K562 (cell line): Measurements from ENCODE around the gene KCNMB2. TPM values are rescaled to one million over a fixed set of nuclear protein-coding genes. Genes with fewer than 3 reads are reported as not detected.

Experiments used
- ATAC-seq: fragments of 200-7000 bp; cut with Tn5 transposase; 3 replicates; pipeline ENCODE4 v1.9.1; 2020; ENCODE audit warnings: moderate library complexity
- BruUV-seq: library from RNA; stranded (reverse); fragments of 400-500 nt; replicated peaks from 2 replicates; lab custom pipeline; 2021; lab: Mats Ljungman, UMichigan
- CTCF ChIA-PET: fragments of 300-600 bp; formaldehyde crosslinking; extraction: SDS; loops from one replicate; lab custom pipeline; 2021; ENCODE audit warnings: low intra/inter-chr PET ratio; lab: Yijun Ruan, JAX
- POLR2A ChIA-PET: fragments of 300-600, 350-650 bp; sonication (Branson Sonifier 250); formaldehyde crosslinking; extraction: SDS; loops from one replicate; lab custom pipeline; 2021; ENCODE audit warnings: antibody characterized with exemption, inconsistent platforms; lab: Yijun Ruan, JAX
- DNase-seq, 4 experiments: peaks; one replicate each; pipeline versions ENCODE4 v3.0.0 to v3.0.0-alpha.2; 2011 to 2018; ENCODE audit warnings: low spot score in 3 of 4, mixed read lengths in 3 of 4; ENCODE audit errors: extremely low read depth in 1 of 4
- FAIRE-seq: peaks from 2 replicates; lab custom pipeline; 2011; peaks lifted over from hg19 to GRCh38; lab: Jason Lieb, UNC
- H2AFZ ChIP-seq: 2 replicates; pipeline ENCODE4 v1.6.0; 2011; ENCODE audit warnings: low read depth, low read length, control low read depth, inconsistent platforms
- H3K27ac ChIP-seq: fragments of 200-600 bp; 3 replicates; pipeline ENCODE4 v1.8.0; 2011; ENCODE audit warnings: low read depth, mild to moderate bottlenecking, control low read depth, inconsistent platforms, low read length, moderate library complexity, mixed read lengths; ENCODE audit errors: extremely low read depth
- H3K27me3 ChIP-seq, 2 experiments: fragments of 300-600 bp in 1 of 2; 2 replicates in 1 of 2; 3 replicates in 1 of 2; pipeline versions ENCODE4 v1.6.0 to v1.8.0; 2011; ENCODE audit warnings: inconsistent platforms in 2 of 2, low read length in 2 of 2, mild to moderate bottlenecking in 1 of 2, mixed read lengths in 1 of 2, moderate library complexity in 1 of 2; ENCODE audit not compliant: control insufficient read depth in 2 of 2, insufficient read depth in 2 of 2
- H3K36me3 ChIP-seq: fragments of 300-600 bp; 3 replicates; pipeline ENCODE4 v1.8.0; 2011; ENCODE audit warnings: mild to moderate bottlenecking, low read length, inconsistent platforms; ENCODE audit not compliant: control insufficient read depth, insufficient read depth
- H3K4me1 ChIP-seq, 2 experiments: fragments of 200-600 bp in 1 of 2; replicated peaks in 1 of 2; 2 replicates in 1 of 2; 3 replicates in 1 of 2; pipeline versions ENCODE4 v1.5.1 to v1.8.0; 2011; ENCODE audit warnings: inconsistent platforms in 2 of 2, low read length in 2 of 2, mild to moderate bottlenecking in 1 of 2, mixed read lengths in 1 of 2, moderate library complexity in 1 of 2; ENCODE audit not compliant: control insufficient read depth in 2 of 2, insufficient read depth in 2 of 2
- H3K4me2 ChIP-seq: 2 replicates; pipeline ENCODE4 v1.6.1; 2011; ENCODE audit warnings: low read length, control low read depth, inconsistent platforms, mixed read lengths; ENCODE audit not compliant: insufficient read depth
- H3K4me3 ChIP-seq: fragments of 200-600 bp; sonication (generic), shearing (Covaris generic); 2 replicates; pipeline ENCODE4 v1.5.1; 2016; ENCODE audit warnings: control low read depth, inconsistent platforms
- H3K79me2 ChIP-seq: fragments of 200-600 bp; 3 replicates; pipeline ENCODE4 v1.8.0; 2011; ENCODE audit warnings: low read length, inconsistent platforms; ENCODE audit not compliant: control insufficient read depth, insufficient read depth
- H3K9ac ChIP-seq, 2 experiments: 2 replicates each; pipeline versions ENCODE4 v1.6.0 to v1.6.1; 2011; ENCODE audit warnings: low read depth in 2 of 2, low read length in 2 of 2, control low read depth in 1 of 2, inconsistent platforms in 1 of 2, mild to moderate bottlenecking in 1 of 2, mixed read lengths in 1 of 2; ENCODE audit not compliant: insufficient read depth in 1 of 2
- H3K9me1 ChIP-seq: one replicate; pipeline ENCODE4 v1.6.0; 2011; ENCODE audit warnings: inconsistent platforms, mild to moderate bottlenecking, low read length, moderate library complexity; ENCODE audit not compliant: control insufficient read depth, insufficient read depth
- H3K9me3 ChIP-seq: replicated peaks from 2 replicates; pipeline ENCODE4 v1.5.1; 2011; ENCODE audit warnings: low read depth, low read length, inconsistent platforms; ENCODE audit not compliant: control insufficient read depth, insufficient read depth
- H4K20me1 ChIP-seq: replicated peaks from 2 replicates; pipeline ENCODE4 v1.6.1; 2011; ENCODE audit warnings: low read length, inconsistent platforms, mixed read lengths; ENCODE audit not compliant: control insufficient read depth, insufficient read depth
- ELF2 ChIP-seq: fragments of 250-450 bp; sonication (Bioruptor Pico); IDR thresholded peaks from 2 replicates; pipeline ENCODE4 v1.5.0; 2021; ENCODE audit warnings: mild to moderate bottlenecking
- FOXM1 ChIP-seq, 2 experiments: fragments of 450-650 bp in 1 of 2; sonication (generic) in 1 of 2; formaldehyde crosslinking in 1 of 2; IDR thresholded peaks; 2 replicates each; pipeline versions ENCODE4 v1.6.1 to v1.9.0; 2017 to 2022; ENCODE audit warnings: low read depth in 2 of 2, mild to moderate bottlenecking in 2 of 2, missing genetic modification reagents in 1 of 2, moderate library complexity in 1 of 2
- HOXB6 ChIP-seq: fragments of 250-450 bp; sonication (Bioruptor Pico); IDR thresholded peaks from 2 replicates; pipeline ENCODE4 v1.5.1; 2022; ENCODE audit warnings: mild to moderate bottlenecking, borderline replicate concordance
- KDM4B ChIP-seq, 2 experiments: fragments of 450-650 bp in 1 of 2; sonication (generic) in 1 of 2; IDR thresholded peaks; 2 replicates each; pipeline ENCODE4 v1.6.1; 2016 to 2017; ENCODE audit warnings: borderline replicate concordance in 2 of 2, antibody characterized with exemption in 1 of 2, low read depth in 1 of 2, mild to moderate bottlenecking in 1 of 2
- KLF6 ChIP-seq: fragments of 250-450 bp; sonication (Bioruptor Pico); IDR thresholded peaks from 2 replicates; pipeline ENCODE4 v1.4.0; 2020; ENCODE audit warnings: mild to moderate bottlenecking, moderate library complexity, borderline replicate concordance
- MCM5 ChIP-seq: fragments of 450-650 bp; IDR thresholded peaks from 2 replicates; pipeline ENCODE4 v1.6.1; 2016; ENCODE audit warnings: low read depth
- MTA2 ChIP-seq: fragments of 450-650 bp; IDR thresholded peaks from 2 replicates; pipeline ENCODE4 v1.6.1; 2016; ENCODE audit warnings: low read depth
- NR0B1 ChIP-seq: fragments of 450-650 bp; IDR thresholded peaks from one replicate; pipeline ENCODE4 v1.6.1; 2018; ENCODE audit warnings: mild to moderate bottlenecking, moderate library complexity; ENCODE audit not compliant: partially characterized antibody
- PHF8 ChIP-seq: fragments of 200-600 bp; sonication (generic); IDR thresholded peaks from 2 replicates; pipeline ENCODE4 v1.6.1; 2012; ENCODE audit warnings: mixed run types, mild to moderate bottlenecking, inconsistent platforms, low read length, moderate library complexity, borderline replicate concordance
- PTBP1 ChIP-seq: fragments of 200-400 bp; formaldehyde crosslinking; IDR thresholded peaks from 2 replicates; pipeline ENCODE4 v1.6.1; 2017; ENCODE audit warnings: low read depth, low read length
- STAG1 ChIP-seq: sonication (generic); formaldehyde crosslinking; IDR thresholded peaks from 2 replicates; pipeline ENCODE4 v1.5.0; 2020; ENCODE audit warnings: missing genetic modification reagents, borderline replicate concordance
- STAT5B ChIP-seq: fragments of 250-450 bp; sonication (Bioruptor Pico); IDR thresholded peaks from 2 replicates; pipeline ENCODE4 v1.8.0; 2021; ENCODE audit warnings: mild to moderate bottlenecking, inconsistent platforms
- TARDBP ChIP-seq: fragments of 450-650 bp; IDR thresholded peaks from 2 replicates; pipeline ENCODE4 v1.6.1; 2016
- TFAM ChIP-seq: fragments of 250-450 bp; sonication (Bioruptor Pico); conservative IDR thresholded peaks from 2 replicates; pipeline ENCODE4 v1.5.0; 2021; ENCODE audit warnings: mild to moderate bottlenecking, moderate library complexity
- ZEB2 ChIP-seq: fragments of 450-650 bp; IDR thresholded peaks from 2 replicates; pipeline ENCODE4 v1.6.1; 2016
- ZNF311 ChIP-seq: fragments of 250-450 bp; sonication (Bioruptor Pico); IDR thresholded peaks from 2 replicates; pipeline ENCODE4 v1.4.0; 2020; ENCODE audit warnings: mild to moderate bottlenecking, moderate library complexity
- ZNF511 ChIP-seq: sonication (generic); formaldehyde crosslinking; IDR thresholded peaks from 2 replicates; pipeline ENCODE4 v1.8.0; 2022; ENCODE audit warnings: mild to moderate bottlenecking, missing genetic modification reagents
- ZNF780A ChIP-seq: fragments of 250-450 bp; sonication (Bioruptor Pico); IDR thresholded peaks from 2 replicates; pipeline ENCODE4 v1.5.0; 2021; ENCODE audit warnings: mild to moderate bottlenecking
- WGBS: fragments of 100-300 bp; shearing (Covaris generic); methylation state at CpG from one replicate; pipeline ENCODE4 v1.1.6; 2016; ENCODE audit warnings: low coverage, mixed read lengths; ENCODE audit not compliant: insufficient coverage; ENCODE audit errors: missing lambda C conversion rate; 5-methylcytosine and 5-hydroxymethylcytosine counted together
- in situ Hi-C: fragments of 300-500 bp; cut with MboI; formaldehyde crosslinking; loops from 4 replicates; pipeline ENCODE4 v1.15.0; 2018; ENCODE audit warnings: inconsistent platforms, mixed read lengths
- intact Hi-C: fragments of 100-400 bp; cut with micrococcal nuclease; formaldehyde crosslinking; loops from 2 replicates; pipeline ENCODE4 v1.14.2; 2022
- polyA plus RNA-seq, 8 experiments: library from polyadenylated mRNA; depleted of rRNA in 4 of 8; stranded (reverse) in 5 of 8; unstranded in 3 of 8; fragments of >200 nt; fragmentation: Nextera tagmentation in 2 of 8; fragmentation: Illumina TruSeq in 1 of 8; extraction: Ambion mirVana in 2 of 8; extraction: Trizol in 1 of 8; gene quantifications; 2 replicates each; pipeline versions ENCODE4 v1.2.1 to v1.2.3, GENCODE V29; 2011 to 2014; ENCODE audit warnings: inconsistent platforms in 1 of 8, missing spikeins in 1 of 8
- total RNA-seq, 7 experiments: library from RNA; depleted of rRNA in 6 of 7; stranded (reverse); fragments of >200 nt in 6 of 7; fragmentation: Illumina TruSeq in 2 of 7; extraction: Trizol in 2 of 7; gene quantifications; 2 replicates each; pipeline versions ENCODE4 v1.2.1 to v1.2.3, GENCODE V29; 2011 to 2021; ENCODE audit warnings: low replicate concordance in 1 of 7
- TF ChIP-seq, protein P1 (sequence below): fragments of 250-450 bp; sonication (Bioruptor Pico); IDR thresholded peaks from 2 replicates; pipeline ENCODE4 v1.5.0; 2020; ENCODE audit warnings: mild to moderate bottlenecking, borderline replicate concordance

The KCNMB2 gene
- total and polyA plus RNA-seq, 9 of the 15 experiments (the other 6 are each of a cell fraction or from before 2014, with no cell fraction given) = 0.04 to 0.15 TPM; not detected in 7

GRCh38 chr3:178520451-178520850 lies 15.8 kb upstream of the KCNMB2 start (continued):
- no peak for TF ChIP-seq KLF6 (CRISPR knock-in tag)
- TF ChIP-seq HOXB6 (CRISPR knock-in tag) = no peak
- TF ChIP-seq, protein P1, sequence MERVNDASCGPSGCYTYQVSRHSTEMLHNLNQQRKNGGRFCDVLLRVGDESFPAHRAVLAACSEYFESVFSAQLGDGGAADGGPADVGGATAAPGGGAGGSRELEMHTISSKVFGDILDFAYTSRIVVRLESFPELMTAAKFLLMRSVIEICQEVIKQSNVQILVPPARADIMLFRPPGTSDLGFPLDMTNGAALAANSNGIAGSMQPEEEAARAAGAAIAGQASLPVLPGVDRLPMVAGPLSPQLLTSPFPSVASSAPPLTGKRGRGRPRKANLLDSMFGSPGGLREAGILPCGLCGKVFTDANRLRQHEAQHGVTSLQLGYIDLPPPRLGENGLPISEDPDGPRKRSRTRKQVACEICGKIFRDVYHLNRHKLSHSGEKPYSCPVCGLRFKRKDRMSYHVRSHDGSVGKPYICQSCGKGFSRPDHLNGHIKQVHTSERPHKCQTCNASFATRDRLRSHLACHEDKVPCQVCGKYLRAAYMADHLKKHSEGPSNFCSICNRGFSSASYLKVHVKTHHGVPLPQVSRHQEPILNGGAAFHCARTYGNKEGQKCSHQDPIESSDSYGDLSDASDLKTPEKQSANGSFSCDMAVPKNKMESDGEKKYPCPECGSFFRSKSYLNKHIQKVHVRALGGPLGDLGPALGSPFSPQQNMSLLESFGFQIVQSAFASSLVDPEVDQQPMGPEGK = no peak
- TF ChIP-seq MCM5 = no peak
- TF ChIP-seq ZNF311 (CRISPR knock-in tag) = no peak
- no peak for TF ChIP-seq STAT5B (CRISPR knock-in tag)
- TF ChIP-seq ELF2 = no peak
- no peak for TF ChIP-seq TARDBP
- no peak for TF ChIP-seq MTA2

- H3K36me3 ChIP-seq = no peaks in the 10 kb centered on the region
- ChIA-PET CTCF (no interaction called here), POLR2A (no interaction called here)
- no peaks in the 10 kb centered on the region for H3K79me2 ChIP-seq
- under 1% methylated on average over 5 of the region's 5 CpGs for WGBS
- no peaks in the 10 kb centered on the region for H3K4me1 ChIP-seq
- in situ Hi-C loops = no loop called here
- no TSS peak for BruUV-seq
- H3K9ac ChIP-seq = no peak overlapping the region
- FAIRE-seq (no peak), DNase-seq (no peak), ATAC-seq (no peak)
- H3K27ac ChIP-seq = no peak overlapping the region
- H3K9me1 ChIP-seq = no peaks in the 10 kb centered on the region
- no peaks in the 10 kb centered on the region for H4K20me1 ChIP-seq
- no peaks in the 10 kb centered on the region for H3K9me3 ChIP-seq
- intact Hi-C loops = no loop called here
- no peak overlapping the region for H3K4me2 ChIP-seq
- H2AFZ ChIP-seq = no peak overlapping the region
- H3K27me3 ChIP-seq = no peaks in the 10 kb centered on the region
- H3K4me3 ChIP-seq = no peak overlapping the region
- no peak for TF ChIP-seq KDM4B (IDR thresholded peaks at IDR 0.05; ENCODE audit: borderline replicate concordance in 2 of 2, low read depth in 1 of 2)
- TF ChIP-seq PTBP1 = no peak
- TF ChIP-seq STAG1 (CRISPR knock-in tag) = no peak
- no peak for TF ChIP-seq NR0B1
- TF ChIP-seq PHF8 = no peak
- TF ChIP-seq ZNF511 (CRISPR knock-in tag) = no peak
- TF ChIP-seq TFAM (CRISPR knock-in tag) = no peak
- TF ChIP-seq FOXM1 (IDR thresholded peaks at IDR 0.05; ENCODE audit: low read depth) = no peak
- no peak for TF ChIP-seq FOXM1 (CRISPR knock-in tag; IDR thresholded peaks at IDR 0.05; ENCODE audit: low read depth)
- TF ChIP-seq ZNF780A (CRISPR knock-in tag) = no peak
- no peak for TF ChIP-seq ZEB2
Measured at GRCh38 chr3:178522200-178523052, 13.8 kb upstream of the KCNMB2 start.
